Fibroblast of lung (primary cell): ENCODE data around the gene LCP1. TPM values are rescaled to one million over a fixed set of nuclear protein-coding genes. Genes with fewer than 3 reads are reported as not detected.

ENCODE experiments used
- DNase-seq, 2 donors: peaks; one replicate each; pipeline versions ENCODE4 v3.0.0 to v3.0.0-alpha.2; 2010; ENCODE audit warnings: low read depth in 2 of 2
- H2AFZ ChIP-seq: 2 replicates; pipeline ENCODE4 v1.5.1; 2012; ENCODE audit warnings: low read length, control low read depth, inconsistent platforms
- H3K27ac ChIP-seq: 2 replicates; pipeline ENCODE4 v1.5.1; 2011; ENCODE audit warnings: low read length, control low read depth; ENCODE audit not compliant: insufficient read depth
- H3K27me3 ChIP-seq: 2 replicates; pipeline ENCODE4 v1.5.1; 2011; ENCODE audit warnings: mild to moderate bottlenecking, low read length; ENCODE audit not compliant: control insufficient read depth, insufficient read depth
- H3K36me3 ChIP-seq: 2 replicates; pipeline ENCODE4 v1.5.1; 2011; ENCODE audit warnings: low read length; ENCODE audit not compliant: control insufficient read depth, insufficient read depth
- H3K4me1 ChIP-seq: 2 replicates; pipeline ENCODE4 v1.5.1; 2011; ENCODE audit warnings: low read length; ENCODE audit not compliant: control insufficient read depth, insufficient read depth; ENCODE audit errors: extremely low read depth
- H3K4me2 ChIP-seq: 2 replicates; pipeline ENCODE4 v1.5.1; 2011; ENCODE audit warnings: low read length, control low read depth; ENCODE audit not compliant: insufficient read depth; ENCODE audit errors: extremely low read depth
- H3K4me3 ChIP-seq, 4 experiments: fragments of 200-600 bp in 1 of 4; sonication (generic) in 1 of 4; replicated peaks in 1 of 4; 2 replicates each; pipeline ENCODE4 v1.5.1; 2011 to 2016; ENCODE audit warnings: low read length in 4 of 4, low read depth in 3 of 4, mild to moderate bottlenecking in 3 of 4, control low read depth in 2 of 4, inconsistent platforms in 1 of 4, mixed read lengths in 1 of 4; ENCODE audit not compliant: insufficient read depth in 1 of 4; ENCODE audit errors: control extremely low read depth in 1 of 4
- H3K79me2 ChIP-seq: 2 replicates; pipeline ENCODE4 v1.5.1; 2012; ENCODE audit warnings: mild to moderate bottlenecking, low read length, inconsistent platforms; ENCODE audit not compliant: control insufficient read depth, insufficient read depth
- H3K9ac ChIP-seq: 2 replicates; pipeline ENCODE4 v1.5.1; 2011; ENCODE audit warnings: mild to moderate bottlenecking, low read length, control low read depth; ENCODE audit not compliant: insufficient read depth
- H3K9me3 ChIP-seq: 2 replicates; pipeline ENCODE4 v1.5.1; 2012; ENCODE audit warnings: low read depth, low read length; ENCODE audit not compliant: control insufficient read depth, insufficient read depth
- H4K20me1 ChIP-seq: 2 replicates; pipeline ENCODE4 v1.5.1; 2011; ENCODE audit warnings: low read length; ENCODE audit not compliant: control insufficient read depth, insufficient read depth; ENCODE audit errors: extremely low read depth
- EZH2 ChIP-seq: IDR thresholded peaks from 2 replicates; pipeline ENCODE4 v1.5.1; 2012; ENCODE audit warnings: low read length, control low read depth, mild to moderate bottlenecking; ENCODE audit errors: missing control alignments
- polyA plus RNA-seq, 2 donors: library from polyadenylated mRNA; depleted of rRNA in 1 of 2; stranded (reverse) in 1 of 2; unstranded in 1 of 2; fragments of >200 nt; gene quantifications; 2 replicates each; pipeline ENCODE4 v1.2.1, GENCODE V29; 2011 to 2012; ENCODE audit warnings: missing spikeins in 1 of 2
- total RNA-seq: library from RNA; depleted of rRNA; stranded (reverse); fragments of >200 nt; gene quantifications from 2 replicates; pipeline ENCODE4 v1.2.1, GENCODE V29; 2014
- TF ChIP-seq, protein P1 (sequence below), 2 donors: IDR thresholded peaks in 1 of 2; conservative IDR thresholded peaks in 1 of 2; 1 replicate in 1 of 2; 2 replicates in 1 of 2; pipeline ENCODE4 v1.5.1; 2011 to 2012; ENCODE audit warnings: low read length in 2 of 2, control low read depth in 1 of 2, inconsistent platforms in 1 of 2, low read depth in 1 of 2, mild to moderate bottlenecking in 1 of 2

Gene LCP1
- total and polyA plus RNA-seq, 2 donors (not counting 1 experiment from before 2014, with no cell fraction given), result under 0.01 to 0.06 TPM

DNA sequence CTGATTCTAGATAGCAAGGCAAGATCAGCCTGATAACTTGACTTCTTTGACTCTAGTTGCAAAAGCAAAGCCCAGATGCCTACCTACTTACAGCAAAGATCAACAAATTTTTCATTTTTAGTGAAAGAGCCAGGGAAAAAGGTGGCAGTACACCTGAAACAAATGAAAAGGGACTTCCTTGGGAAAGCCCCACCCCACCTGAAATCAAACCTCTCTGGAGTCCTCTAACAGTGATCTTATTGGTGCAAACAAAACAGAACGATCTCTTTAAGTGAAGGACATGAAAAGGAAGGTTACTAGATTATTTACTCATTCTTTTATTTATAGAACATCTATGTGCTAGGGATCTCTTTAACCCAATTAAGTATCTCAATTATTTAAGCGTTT is 507 bp upstream of the LCP1 start:
- no peak overlapping the region for H3K4me3 ChIP-seq
- H2AFZ ChIP-seq, result no peak overlapping the region
- no peaks in the 10 kb centered on the region for H3K4me1 ChIP-seq

DNA sequence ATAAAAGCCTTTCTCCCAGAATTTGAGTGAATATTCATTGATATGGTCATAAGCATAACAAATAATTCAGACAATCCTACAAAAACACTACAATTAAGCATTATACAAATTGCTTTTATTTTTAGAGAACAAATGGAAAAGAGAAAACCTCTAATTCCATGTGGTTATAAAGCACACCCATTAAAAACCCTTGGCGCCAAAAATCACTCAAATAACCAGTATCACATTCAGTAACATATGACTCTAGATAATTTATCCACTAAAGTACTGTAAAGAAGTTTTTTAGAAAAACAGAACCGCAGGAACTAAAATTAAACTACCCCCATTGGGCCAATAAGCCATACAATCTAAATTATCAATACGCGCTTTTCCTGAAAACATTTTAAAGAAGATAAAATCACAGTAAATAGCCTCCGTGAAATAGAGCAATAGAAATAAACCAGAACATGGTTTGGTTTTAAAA is 569 bp downstream of the LCP1 start:
- H3K79me2 ChIP-seq, result no peaks in the 10 kb centered on the region
- no peaks in the 10 kb centered on the region for H3K4me1 ChIP-seq
- DNase-seq, result no peak
- no peak overlapping the region for H3K4me2 ChIP-seq
- H3K9me3 ChIP-seq, result no peaks in the 10 kb centered on the region
- H3K9ac ChIP-seq, result no peak overlapping the region
- no peaks in the 10 kb centered on the region for H4K20me1 ChIP-seq
- no peak overlapping the region for H3K4me3 ChIP-seq
- H3K36me3 ChIP-seq, result no peaks in the 10 kb centered on the region
- TF ChIP-seq, protein P1, sequence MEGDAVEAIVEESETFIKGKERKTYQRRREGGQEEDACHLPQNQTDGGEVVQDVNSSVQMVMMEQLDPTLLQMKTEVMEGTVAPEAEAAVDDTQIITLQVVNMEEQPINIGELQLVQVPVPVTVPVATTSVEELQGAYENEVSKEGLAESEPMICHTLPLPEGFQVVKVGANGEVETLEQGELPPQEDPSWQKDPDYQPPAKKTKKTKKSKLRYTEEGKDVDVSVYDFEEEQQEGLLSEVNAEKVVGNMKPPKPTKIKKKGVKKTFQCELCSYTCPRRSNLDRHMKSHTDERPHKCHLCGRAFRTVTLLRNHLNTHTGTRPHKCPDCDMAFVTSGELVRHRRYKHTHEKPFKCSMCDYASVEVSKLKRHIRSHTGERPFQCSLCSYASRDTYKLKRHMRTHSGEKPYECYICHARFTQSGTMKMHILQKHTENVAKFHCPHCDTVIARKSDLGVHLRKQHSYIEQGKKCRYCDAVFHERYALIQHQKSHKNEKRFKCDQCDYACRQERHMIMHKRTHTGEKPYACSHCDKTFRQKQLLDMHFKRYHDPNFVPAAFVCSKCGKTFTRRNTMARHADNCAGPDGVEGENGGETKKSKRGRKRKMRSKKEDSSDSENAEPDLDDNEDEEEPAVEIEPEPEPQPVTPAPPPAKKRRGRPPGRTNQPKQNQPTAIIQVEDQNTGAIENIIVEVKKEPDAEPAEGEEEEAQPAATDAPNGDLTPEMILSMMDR (conservative IDR thresholded peaks at IDR 0.05 in 1 of 2, IDR thresholded peaks at IDR 0.05 in 1 of 2; ENCODE audit: low read depth in 1 of 2, low read length in 2 of 2), result no peak
- no peak for TF ChIP-seq EZH2
- H3K27me3 ChIP-seq, result no peaks in the 10 kb centered on the region
- no peak overlapping the region for H2AFZ ChIP-seq
- H3K27ac ChIP-seq, result no peak overlapping the region

More for the DNA sequence above, 507 bp upstream of the LCP1 start:
- no peak for DNase-seq
- H3K4me2 ChIP-seq, result no peak overlapping the region
- no peak overlapping the region for H3K27ac ChIP-seq
- no peaks in the 10 kb centered on the region for H4K20me1 ChIP-seq
- H3K9me3 ChIP-seq, result no peaks in the 10 kb centered on the region
- no peaks in the 10 kb centered on the region for H3K36me3 ChIP-seq
- TF ChIP-seq, protein P1 (conservative IDR thresholded peaks at IDR 0.05 in 1 of 2, IDR thresholded peaks at IDR 0.05 in 1 of 2; ENCODE audit: low read depth in 1 of 2, low read length in 2 of 2), result no peak
- TF ChIP-seq EZH2, result no peak
- H3K9ac ChIP-seq, result no peak overlapping the region
- no peaks in the 10 kb centered on the region for H3K79me2 ChIP-seq
- no peaks in the 10 kb centered on the region for H3K27me3 ChIP-seq

DNA sequence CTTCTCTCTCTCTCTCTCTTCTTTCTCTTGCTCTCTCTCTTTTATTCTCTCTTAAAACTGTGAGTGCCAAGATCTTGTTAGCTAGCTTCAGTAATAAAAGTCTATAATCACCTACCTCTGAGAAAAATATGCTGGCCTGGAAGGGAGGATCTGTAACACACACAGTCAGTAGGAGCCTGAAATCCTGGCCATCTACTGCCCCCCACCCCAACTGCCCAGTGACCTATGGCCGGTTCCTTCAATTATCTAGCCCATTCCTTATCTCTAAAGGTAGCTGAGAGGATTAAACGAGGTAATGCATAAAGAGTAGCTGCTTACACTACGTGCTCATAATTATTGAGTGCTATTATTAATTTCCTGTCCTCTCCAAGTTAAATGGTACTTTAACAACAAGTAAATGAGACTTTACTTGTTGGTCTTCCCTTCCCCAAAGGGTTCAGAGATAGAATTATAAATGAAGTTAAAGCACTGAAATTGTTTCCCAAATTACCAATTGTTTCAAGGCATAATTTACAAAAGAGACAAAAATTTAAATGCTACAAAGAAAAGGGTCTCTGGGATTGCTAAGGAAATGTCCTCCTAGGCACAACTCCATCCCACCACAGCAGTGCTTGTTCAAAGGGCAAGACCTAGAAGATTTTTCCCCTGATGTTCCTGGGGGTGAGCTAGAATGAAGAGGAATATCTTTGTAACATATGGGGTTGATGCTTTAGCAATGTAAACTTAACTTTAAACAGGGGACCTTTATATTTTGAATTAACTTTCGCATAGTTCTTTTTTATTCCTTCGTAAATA is 1.8 kb downstream of the LCP1 start:
- Histone ChIP-seq H3K36me3 (no peaks in the 10 kb centered on the region), H3K79me2 (no peaks in the 10 kb centered on the region), H3K4me2 (no peak overlapping the region), H3K27me3 (no peaks in the 10 kb centered on the region), H3K4me1 (no peaks in the 10 kb centered on the region), H3K9ac (no peak overlapping the region), H2AFZ (no peak overlapping the region), H3K27ac (no peak overlapping the region), H3K9me3 (no peaks in the 10 kb centered on the region), H4K20me1 (no peaks in the 10 kb centered on the region), H3K4me3 (no peak overlapping the region)
- no peak for TF ChIP-seq EZH2
- TF ChIP-seq, protein P1 (conservative IDR thresholded peaks at IDR 0.05 in 1 of 2, IDR thresholded peaks at IDR 0.05 in 1 of 2; ENCODE audit: low read depth in 1 of 2, low read length in 2 of 2), result no peak
- no peak for DNase-seq
